NCI-H146 treated with DMSO at 0.1 percent for 48 hours (cell line): ENCODE data around the gene SOWAHC.
"Not testable (repeated sequence)": the region's sequence is repeated elsewhere in the genome, so short reads cannot be mapped to it uniquely, and the experiment has no call there.

ENCODE experiments used
- DNase-seq: peaks from one replicate; lab custom pipeline; 2025; ENCODE audit not compliant: unreplicated experiment; lab: John Stamatoyannopoulos, UW

The SOWAHC gene

GRCh38 chr2:109613922-109614714, at the start of gene SOWAHC, which contains the start of gene SEPTIN10:
SOWAHC (plus strand) TSS chr2:109614364; CDS start chr2:109614490, 126 bp downstream.
SEPTIN10 (minus strand) TSS chr2:109613966; CDS start chr2:109613827, 139 bp downstream.
- DNase-seq, result no peak

DNA sequence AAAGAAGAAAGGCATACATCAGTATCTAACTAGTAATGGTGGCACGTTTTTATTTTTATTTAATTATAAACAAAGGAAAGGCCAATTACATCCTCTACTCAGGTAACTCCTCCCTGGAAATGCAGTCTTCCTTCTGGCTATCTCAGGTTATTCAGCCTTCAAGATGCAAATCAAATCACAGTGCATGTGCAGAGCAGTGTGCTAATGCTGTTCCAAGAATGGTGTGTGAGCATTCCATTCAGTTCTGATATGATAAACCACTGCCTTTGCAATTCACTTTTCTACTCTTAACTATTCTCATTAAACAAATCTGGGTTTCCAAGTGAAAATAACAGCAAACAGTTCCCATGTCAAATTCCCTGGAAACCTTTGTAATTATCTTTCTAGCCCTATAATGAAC, 38.8 kb upstream of the SOWAHC start:
- no peak for DNase-seq

- not testable (repeated sequence) for DNase-seq
Observed at GRCh38 chr2:109577630-109578029, 36.5 kb upstream of the SOWAHC start.

DNA sequence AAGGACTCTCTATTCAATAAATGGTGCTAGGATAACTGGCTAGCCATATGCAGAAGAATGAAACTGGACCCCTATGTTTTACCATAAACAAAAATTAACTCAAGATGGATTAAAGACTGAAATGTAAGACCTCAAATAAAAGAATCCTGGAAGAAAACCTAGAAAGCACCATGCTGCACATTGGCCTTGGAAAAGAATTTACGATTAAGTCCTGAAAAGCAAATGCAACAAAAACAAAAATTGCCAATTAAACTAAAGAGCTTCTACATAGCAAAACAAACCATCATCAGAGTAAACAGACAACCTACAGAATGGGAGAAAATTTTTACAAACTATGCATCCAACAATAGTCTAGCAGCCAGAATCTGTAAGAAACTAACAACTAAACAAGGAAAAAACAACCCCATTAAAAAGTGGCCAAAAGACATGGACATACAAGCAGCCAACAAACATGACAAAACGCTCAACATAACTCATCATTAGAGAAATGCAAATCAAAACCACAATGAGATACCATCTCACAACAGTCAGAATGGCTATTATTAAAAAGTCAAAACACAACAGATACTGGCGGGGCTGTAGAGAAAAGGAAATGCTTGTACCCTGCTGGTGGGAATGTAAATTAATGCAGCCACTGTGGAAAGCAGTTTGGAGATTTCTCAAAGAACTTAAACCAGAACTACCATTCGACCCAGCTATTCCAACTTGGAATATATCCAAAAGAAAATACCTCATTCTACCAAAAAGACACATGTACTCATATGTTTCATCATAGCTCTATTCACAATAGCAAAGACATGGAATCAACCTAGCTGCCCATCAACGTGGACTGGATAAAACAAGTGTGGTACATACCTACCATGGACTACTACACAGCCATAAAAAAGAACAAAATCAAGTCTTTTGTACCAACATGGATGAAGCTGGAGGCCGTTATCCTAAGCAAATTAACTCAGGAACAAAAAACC, 31.0 kb upstream of the SOWAHC start:
- DNase-seq, result no peak

DNA sequence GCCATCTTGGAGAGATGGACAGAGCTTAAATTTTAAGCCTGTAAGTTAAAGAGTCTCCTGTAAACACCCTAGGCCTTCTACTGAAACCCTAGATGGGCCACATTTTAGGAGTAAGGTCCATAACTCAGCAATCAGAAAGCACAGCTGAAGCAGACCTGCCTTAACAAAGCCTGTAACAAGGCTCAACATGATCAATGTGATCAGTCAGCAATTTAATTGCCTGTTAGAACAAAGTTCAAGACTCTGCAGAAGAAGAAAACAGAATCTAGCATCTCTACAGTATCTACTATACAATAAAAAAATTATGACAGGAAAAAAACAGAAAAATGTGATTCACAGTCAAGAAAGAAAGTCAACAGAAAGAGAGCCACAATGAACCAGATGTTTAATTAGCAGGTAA, 27.5 kb upstream of the SOWAHC start:
- DNase-seq, result no peak

- DNase-seq, result no peak
Observed at GRCh38 chr2:109591206-109591605, 23.0 kb upstream of the SOWAHC start.

- no peak for DNase-seq
Observed at GRCh38 chr2:109592905-109593304, 21.3 kb upstream of the SOWAHC start.

DNA sequence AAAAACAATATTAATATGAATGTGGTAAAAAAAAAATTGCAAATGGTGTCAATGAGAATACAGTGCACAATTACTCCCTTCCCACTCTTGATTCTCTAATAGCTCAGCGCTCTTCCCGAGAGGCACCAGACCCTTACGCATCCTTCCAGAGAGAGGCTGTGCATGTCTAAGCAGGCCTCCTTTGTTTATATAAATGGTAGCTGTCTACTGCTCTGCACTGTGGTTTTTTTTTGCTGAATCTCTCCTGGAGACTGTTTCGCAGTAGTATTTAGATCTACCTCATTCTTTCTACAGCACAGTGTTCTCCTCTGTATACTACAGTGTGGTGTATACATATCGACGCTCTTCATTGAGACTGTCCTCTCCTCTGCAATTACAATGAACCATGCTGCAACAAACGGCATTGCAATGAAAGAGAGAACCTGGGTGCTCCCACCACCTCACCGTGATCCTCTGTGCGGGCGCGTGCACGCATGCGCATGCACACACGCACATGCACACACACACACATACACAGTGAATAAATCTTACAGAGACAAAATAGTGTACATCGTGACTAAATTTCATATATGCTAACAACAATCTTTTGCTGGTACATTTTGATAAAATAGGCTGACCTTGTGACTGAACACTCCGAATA, 19.8 kb upstream of the SOWAHC start:
- no peak for DNase-seq

GRCh38 chr2:109595644-109596043, 18.5 kb upstream of the SOWAHC start:
- DNase-seq, result no peak

- DNase-seq, result no peak
Observed at GRCh38 chr2:109597283-109597682, 16.9 kb upstream of the SOWAHC start.

GRCh38 chr2:109601783-109602182, 12.4 kb upstream of the SOWAHC start:
- DNase-seq, result no peak

DNA sequence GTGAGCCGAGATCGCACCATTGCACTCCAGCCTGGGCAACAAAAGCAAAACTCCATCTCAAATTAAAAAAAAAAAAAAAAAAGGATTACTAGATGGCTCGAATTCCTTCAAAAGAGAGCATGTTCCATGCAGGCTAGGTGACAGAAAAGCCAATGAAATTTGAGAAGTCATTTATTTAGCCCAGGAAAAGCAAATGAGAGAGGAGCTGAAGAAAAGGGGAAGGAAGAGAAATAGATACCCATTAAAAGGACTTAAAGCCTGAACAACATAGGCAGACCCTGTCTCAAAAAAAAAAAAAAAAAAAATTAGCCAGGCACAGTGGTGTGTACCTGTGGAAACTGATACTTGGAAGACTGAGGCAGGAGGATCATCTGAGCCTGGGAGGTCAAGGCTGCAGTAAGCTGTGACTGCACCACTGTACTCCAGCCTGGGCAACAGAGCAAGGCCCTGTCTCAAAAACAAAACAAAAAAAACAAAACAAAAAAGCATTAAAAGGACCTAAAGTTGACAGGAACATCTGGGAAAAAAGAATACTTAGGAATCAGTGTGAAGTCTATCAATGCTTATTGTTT, 11.5 kb upstream of the SOWAHC start:
- DNase-seq, result no peak

DNA sequence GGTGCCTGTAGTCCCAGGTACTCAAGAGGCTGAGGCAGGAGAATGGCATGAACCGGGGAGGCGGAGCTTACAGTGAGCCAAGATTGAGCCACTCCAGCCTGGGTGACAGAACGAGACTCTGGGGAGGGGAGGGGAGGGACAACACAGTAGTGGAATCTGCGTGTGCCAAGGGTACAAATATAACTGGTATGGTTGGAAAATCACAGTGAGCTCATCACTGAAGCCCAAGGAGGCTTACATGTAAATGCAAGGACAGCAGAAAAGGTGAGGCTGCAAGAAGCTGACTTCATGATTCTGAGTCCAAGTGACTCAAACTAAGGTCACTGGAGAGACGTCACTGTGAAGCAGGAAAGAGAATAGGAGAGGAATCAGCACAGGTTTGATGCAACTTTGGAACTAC, 9.6 kb upstream of the SOWAHC start:
- no peak for DNase-seq

DNA sequence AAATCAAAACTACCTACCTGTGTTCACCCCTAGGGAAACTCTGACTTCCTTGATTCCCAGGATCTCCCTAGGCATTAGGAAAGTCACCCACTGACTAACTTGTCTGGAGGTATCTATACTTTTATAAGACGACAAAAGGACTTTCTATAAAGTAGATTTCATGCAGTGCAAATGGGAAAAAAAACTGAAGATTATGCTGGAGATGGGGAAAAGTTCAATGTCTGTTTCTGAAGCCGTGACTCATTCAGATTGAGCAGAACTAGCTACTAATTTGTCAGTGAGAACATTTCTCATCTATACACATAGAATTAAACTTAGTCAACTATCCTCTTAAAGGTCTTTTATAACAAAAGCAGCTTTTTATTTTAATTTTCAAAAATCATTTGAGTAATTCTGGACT, 6.4 kb upstream of the SOWAHC start:
- DNase-seq, result no peak

GRCh38 chr2:109609352-109610024, 4.7 kb upstream of the SOWAHC start:
- no peak for DNase-seq

GRCh38 chr2:109611467-109612095, 2.6 kb upstream of the SOWAHC start:
- no peak for DNase-seq

DNA sequence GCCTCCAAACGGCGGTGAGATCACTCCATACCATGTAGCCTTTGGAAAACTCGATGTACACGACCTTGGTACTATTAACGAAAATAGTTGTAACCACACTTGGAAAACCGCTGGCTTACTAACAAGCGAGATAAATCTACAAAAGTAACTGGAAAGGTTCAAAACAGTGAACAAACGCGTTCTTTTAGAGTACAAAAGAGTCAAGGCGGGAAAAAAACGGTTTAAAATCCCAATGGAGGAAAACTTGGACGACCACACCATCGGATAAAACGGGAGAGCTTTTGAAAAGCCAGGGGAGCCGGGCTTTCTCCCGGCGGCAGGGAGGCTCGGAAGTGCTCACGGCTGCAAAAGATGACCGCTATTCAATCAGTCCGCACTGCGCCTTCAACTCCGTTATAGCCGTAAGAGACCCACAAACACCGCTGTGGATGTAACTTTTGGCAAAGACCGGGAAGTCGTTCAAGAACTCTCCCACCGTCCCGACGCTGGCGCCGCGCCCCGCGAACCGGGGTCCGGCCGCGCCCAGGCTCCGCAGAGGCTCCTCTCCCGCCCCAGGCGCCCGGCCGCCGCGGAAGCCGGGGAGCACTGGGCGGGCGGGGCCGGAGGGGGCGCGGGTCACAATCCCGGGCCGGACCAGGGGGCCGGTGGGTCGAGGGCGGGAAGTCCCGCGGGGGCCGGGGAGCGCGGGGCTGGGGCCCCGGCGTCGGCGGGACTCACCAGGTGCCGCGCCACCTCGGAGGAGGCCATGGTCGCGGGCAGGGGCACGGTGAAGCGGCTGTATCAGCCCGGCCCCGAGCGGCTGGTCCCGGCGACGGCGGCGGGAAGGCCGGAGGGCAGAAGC, 863 bp upstream of the SOWAHC start:
- DNase-seq, result no peak

GRCh38 chr2:109614715-109615636, 812 bp downstream of the SOWAHC start:
- no peak for DNase-seq
